Nephron (organoid): ENCODE measurements around the gene MAP3K15.

Experiments
- H3K27ac Mint-ChIP-seq, 3 experiments: 2 replicates each; pipeline ENCODE4 v1.8.0; 2020; ENCODE audit warnings: mixed read lengths in 3 of 3, mild to moderate bottlenecking in 2 of 3, moderate library complexity in 1 of 3
- H3K27me3 Mint-ChIP-seq: 2 replicates; pipeline ENCODE4 v1.8.0; 2021; ENCODE audit warnings: low read depth, mild to moderate bottlenecking, moderate library complexity, mixed read lengths
- H3K36me3 Mint-ChIP-seq: 2 replicates; pipeline ENCODE4 v1.8.0; 2020; ENCODE audit warnings: low read depth, mixed read lengths
- H3K4me1 Mint-ChIP-seq: 2 replicates; pipeline ENCODE4 v1.8.0; 2020; ENCODE audit warnings: mixed read lengths
- H3K4me3 Mint-ChIP-seq, 3 experiments: 2 replicates each; pipeline ENCODE4 v1.8.0; 2020; ENCODE audit warnings: mild to moderate bottlenecking in 3 of 3, mixed read lengths in 3 of 3, moderate library complexity in 2 of 3
- H3K9me3 Mint-ChIP-seq: 2 replicates; pipeline ENCODE4 v1.8.0; 2020; ENCODE audit warnings: mixed read lengths
- TF ChIP-seq, protein P1 (sequence below), 3 experiments: fragments of 200-600 bp; sonication (generic); IDR thresholded peaks; one replicate each; pipeline ENCODE4 v1.5.0; 2021; ENCODE audit warnings: antibody characterized with exemption in 3 of 3; ENCODE audit not compliant: unreplicated experiment in 3 of 3

MAP3K15 gene

DNA sequence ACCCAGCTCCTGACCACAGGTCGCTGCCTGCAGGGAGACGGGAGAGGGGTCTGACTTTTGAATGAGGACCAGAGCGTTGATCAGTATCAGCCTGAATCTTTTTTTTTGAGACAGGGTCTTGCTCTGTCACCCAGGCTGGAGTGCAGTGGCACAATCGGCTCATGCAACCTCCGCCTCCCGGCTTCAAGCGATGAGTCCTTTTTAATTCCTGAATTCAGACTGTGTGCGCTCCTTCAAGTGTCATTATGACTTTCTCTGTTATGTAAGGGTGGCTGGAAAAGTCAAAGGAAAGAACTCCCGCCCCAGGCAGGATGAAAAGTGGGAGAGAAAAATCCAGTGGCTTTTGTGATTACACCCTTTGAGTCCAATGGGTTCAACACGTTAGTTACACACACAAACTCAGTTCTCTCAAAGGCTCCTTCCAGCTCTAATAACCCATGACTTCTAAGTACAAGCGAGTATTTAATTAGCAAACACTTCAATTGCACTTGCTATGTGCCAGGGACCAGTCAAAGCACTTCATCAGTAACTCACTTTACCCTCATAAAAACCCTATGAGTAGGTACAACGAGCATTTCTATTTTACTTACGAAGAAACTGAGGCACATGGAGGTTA is 127.1 kb downstream of the MAP3K15 start:
- H3K27ac Mint-ChIP-seq = no peak overlapping the region
- no peak overlapping the region for H3K4me3 Mint-ChIP-seq
- peaks cover 9% of the 10 kb centered on the region for H3K9me3 Mint-ChIP-seq
- TF ChIP-seq, protein P1, sequence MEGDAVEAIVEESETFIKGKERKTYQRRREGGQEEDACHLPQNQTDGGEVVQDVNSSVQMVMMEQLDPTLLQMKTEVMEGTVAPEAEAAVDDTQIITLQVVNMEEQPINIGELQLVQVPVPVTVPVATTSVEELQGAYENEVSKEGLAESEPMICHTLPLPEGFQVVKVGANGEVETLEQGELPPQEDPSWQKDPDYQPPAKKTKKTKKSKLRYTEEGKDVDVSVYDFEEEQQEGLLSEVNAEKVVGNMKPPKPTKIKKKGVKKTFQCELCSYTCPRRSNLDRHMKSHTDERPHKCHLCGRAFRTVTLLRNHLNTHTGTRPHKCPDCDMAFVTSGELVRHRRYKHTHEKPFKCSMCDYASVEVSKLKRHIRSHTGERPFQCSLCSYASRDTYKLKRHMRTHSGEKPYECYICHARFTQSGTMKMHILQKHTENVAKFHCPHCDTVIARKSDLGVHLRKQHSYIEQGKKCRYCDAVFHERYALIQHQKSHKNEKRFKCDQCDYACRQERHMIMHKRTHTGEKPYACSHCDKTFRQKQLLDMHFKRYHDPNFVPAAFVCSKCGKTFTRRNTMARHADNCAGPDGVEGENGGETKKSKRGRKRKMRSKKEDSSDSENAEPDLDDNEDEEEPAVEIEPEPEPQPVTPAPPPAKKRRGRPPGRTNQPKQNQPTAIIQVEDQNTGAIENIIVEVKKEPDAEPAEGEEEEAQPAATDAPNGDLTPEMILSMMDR (IDR thresholded peaks at IDR 0.05; ENCODE audit: unreplicated experiment in 3 of 3) = no peak
- no peaks in the 10 kb centered on the region for H3K4me1 Mint-ChIP-seq
- H3K36me3 Mint-ChIP-seq = no peaks in the 10 kb centered on the region
- H3K27me3 Mint-ChIP-seq = peaks cover 6% of the 10 kb centered on the region

DNA sequence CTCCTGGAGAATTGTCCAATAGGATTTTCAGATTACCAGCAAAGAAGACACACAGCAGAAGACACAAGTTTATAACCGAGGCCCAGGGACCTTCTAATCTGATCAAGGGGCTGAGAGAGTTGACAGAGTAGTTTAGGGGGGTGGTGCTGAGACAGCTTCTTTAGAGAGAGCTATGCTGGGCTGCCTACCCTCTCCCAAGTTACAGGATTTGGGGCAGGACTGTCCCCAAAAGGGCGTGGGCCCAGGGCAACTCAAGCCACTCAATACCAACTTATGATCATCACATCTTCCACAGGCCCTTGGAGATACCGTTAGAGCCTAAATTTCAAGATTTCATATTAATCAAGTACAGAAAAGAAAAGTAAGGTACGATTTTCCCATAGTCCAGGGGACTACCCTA is 128.6 kb downstream of the MAP3K15 start:
- H3K27me3 Mint-ChIP-seq = peaks cover 6% of the 10 kb centered on the region
- TF ChIP-seq, protein P1 (IDR thresholded peaks at IDR 0.05; ENCODE audit: unreplicated experiment in 3 of 3) = no peak
- no peak overlapping the region for H3K27ac Mint-ChIP-seq
- H3K4me1 Mint-ChIP-seq = no peaks in the 10 kb centered on the region
- no peak overlapping the region for H3K4me3 Mint-ChIP-seq
- peaks cover 10% of the 10 kb centered on the region for H3K9me3 Mint-ChIP-seq
- no peaks in the 10 kb centered on the region for H3K36me3 Mint-ChIP-seq

DNA sequence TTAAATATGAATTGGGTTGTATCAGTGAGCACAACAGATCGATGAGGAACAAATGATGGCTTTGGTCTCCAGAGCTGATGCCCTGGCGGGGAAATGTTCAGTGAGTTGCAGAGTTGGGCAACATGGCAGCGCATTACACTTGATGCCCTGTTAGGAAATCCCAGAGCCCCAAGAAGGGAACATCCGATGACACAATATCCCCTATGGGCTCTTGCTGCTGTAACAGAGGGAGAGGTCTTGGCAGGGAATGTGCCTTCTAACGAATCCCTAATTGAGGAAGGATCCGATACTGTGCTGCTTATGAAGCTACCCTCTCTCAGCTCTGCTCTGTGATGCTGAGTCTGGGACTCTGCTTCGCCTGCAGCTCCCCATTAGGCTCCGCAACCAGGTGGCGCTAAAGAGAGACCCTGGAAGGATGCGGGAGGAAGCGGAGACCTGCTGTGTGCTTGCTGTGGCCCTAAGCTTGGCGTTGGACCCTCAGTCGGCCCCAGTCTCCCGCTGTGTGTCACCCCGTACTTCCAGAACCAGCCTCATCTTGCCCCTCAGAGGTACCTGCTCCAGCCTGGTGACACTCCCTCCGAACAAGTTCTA is 132.7 kb downstream of the MAP3K15 start:
- Mint-ChIP-seq H3K36me3 (no peaks in the 10 kb centered on the region), H3K4me1 (no peaks in the 10 kb centered on the region), H3K9me3 (peaks cover 12% of the 10 kb centered on the region), H3K4me3 (no peak overlapping the region), H3K27ac (no peak overlapping the region), H3K27me3 (peaks cover 13% of the 10 kb centered on the region)
- TF ChIP-seq, protein P1 (IDR thresholded peaks at IDR 0.05; ENCODE audit: unreplicated experiment in 3 of 3) = peak; percentile 38 to 42 (median 42)

DNA sequence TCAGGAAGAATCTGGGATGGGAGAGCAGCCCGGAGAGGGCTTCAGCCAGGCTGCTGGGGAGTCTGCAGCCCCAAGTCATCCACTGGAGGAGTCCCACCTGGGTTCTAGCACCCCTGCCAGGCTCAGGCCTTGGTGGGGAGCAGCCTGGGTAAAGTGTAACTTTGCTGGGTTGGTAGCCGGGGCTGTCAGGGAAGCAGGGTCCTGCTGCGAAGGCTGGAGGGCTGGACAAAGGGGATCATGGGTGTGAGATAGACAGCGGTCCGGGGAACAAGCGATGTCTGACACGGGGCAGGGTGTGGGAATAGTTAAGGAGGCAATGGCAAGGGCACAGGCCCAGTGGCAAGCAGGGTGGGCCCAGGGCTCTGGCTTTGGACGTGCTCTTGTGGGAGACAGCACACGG is 134.0 kb downstream of the MAP3K15 start:
- Mint-ChIP-seq H3K27ac (no peak overlapping the region), H3K36me3 (no peaks in the 10 kb centered on the region), H3K4me1 (no peaks in the 10 kb centered on the region), H3K9me3 (peaks cover 12% of the 10 kb centered on the region), H3K27me3 (peaks cover 8% of the 10 kb centered on the region), H3K4me3 (no peak overlapping the region)
- TF ChIP-seq, protein P1 (IDR thresholded peaks at IDR 0.05; ENCODE audit: unreplicated experiment in 3 of 3) = no peak

DNA sequence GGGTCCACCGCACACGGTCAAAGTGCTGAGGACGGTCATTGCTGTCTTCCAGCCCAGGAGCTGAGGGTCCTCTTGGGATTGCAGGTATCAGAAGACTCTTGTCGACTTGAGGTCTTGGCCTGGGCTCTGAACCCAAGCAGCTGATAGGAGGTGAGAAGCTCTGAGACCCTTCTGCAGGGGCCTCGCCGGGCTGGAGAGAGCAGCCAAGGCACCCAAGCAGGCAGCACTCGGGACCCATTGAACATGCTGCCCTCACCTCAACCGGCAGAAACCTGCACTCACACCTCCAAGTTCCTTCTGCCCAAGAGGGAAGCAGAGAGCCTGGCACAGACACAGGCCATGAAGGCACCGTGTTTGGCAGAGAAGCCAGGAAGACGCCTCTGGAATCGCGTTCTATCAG is 137.5 kb downstream of the MAP3K15 start:
- peaks cover 10% of the 10 kb centered on the region for H3K27me3 Mint-ChIP-seq
- no peak overlapping the region for H3K4me3 Mint-ChIP-seq
- H3K4me1 Mint-ChIP-seq = peaks cover under 1% of the 10 kb centered on the region
- TF ChIP-seq, protein P1 (IDR thresholded peaks at IDR 0.05; ENCODE audit: unreplicated experiment in 3 of 3) = no peak
- H3K27ac Mint-ChIP-seq = no peak overlapping the region
- H3K36me3 Mint-ChIP-seq = no peaks in the 10 kb centered on the region
- peaks cover 2% of the 10 kb centered on the region for H3K9me3 Mint-ChIP-seq

DNA sequence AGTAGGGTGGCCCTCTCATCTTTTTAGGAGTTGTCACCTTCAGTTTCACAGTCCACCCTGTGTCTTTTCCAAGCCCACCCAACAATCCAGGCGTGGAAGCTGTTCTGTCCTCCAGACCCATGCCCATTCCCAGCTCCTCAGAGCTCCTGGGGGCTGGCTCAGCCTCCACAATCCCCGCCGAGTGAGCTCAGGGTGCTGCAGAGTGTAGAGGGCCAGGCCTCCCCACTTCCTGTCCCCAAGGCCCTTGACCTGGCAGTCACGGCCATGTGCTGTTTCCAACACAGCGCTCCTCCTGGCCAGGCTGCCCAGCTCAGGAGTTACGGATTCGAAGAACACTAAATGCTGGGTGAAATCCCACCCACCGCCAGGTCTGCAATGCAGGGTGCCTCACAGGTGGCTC is 139.8 kb downstream of the MAP3K15 start:
- no peaks in the 10 kb centered on the region for H3K36me3 Mint-ChIP-seq
- H3K4me1 Mint-ChIP-seq = peaks cover 9% of the 10 kb centered on the region
- no peak overlapping the region for H3K4me3 Mint-ChIP-seq
- peaks cover 5% of the 10 kb centered on the region for H3K9me3 Mint-ChIP-seq
- H3K27me3 Mint-ChIP-seq = peaks cover 8% of the 10 kb centered on the region
- TF ChIP-seq, protein P1 (IDR thresholded peaks at IDR 0.05; ENCODE audit: unreplicated experiment in 3 of 3) = no peak
- no peak overlapping the region for H3K27ac Mint-ChIP-seq
